HG03066 (cell line): ENCODE results near the gene KDM4C.
"Not testable (repeated sequence)": the region's sequence is repeated elsewhere in the genome, so short reads cannot be mapped to it uniquely, and the experiment has no call there.

Experiments
- ATAC-seq: cut with Tn5 transposase; IDR thresholded peaks from one replicate; pipeline ENCODE4 v1.9.1; 2021; ENCODE audit warnings: low read depth; ENCODE audit not compliant: unreplicated experiment

The KDM4C gene

GRCh38 chr9:6757456-6758247, at the start of gene KDM4C:
KDM4C (plus strand) TSS chr9:6757973; CDS start chr9:6792989, 35,016 bp downstream.
- ATAC-seq = peak; percentile 76

GRCh38 chr9:6708732-6709131, 49.0 kb upstream of the KDM4C start:
- ATAC-seq = no peak

- no peak for ATAC-seq
These were observed 46.4 kb upstream of the KDM4C start for GRCh38 chr9:6711403-6711802.

GRCh38 chr9:6712041-6712440, 45.7 kb upstream of the KDM4C start:
- no peak for ATAC-seq

GRCh38 chr9:6714176-6714575, 43.6 kb upstream of the KDM4C start:
- ATAC-seq = no peak

- ATAC-seq = not testable (repeated sequence)
These were observed 42.5 kb upstream of the KDM4C start for GRCh38 chr9:6715153-6715754.

- peak; percentile 73 for ATAC-seq
These were observed 41.8 kb upstream of the KDM4C start for GRCh38 chr9:6715755-6716643.

- ATAC-seq = no peak
These were observed 41.0 kb upstream of the KDM4C start for GRCh38 chr9:6716766-6717165.

- ATAC-seq = no peak
These were observed 33.8 kb upstream of the KDM4C start for GRCh38 chr9:6723881-6724420.

GRCh38 chr9:6733257-6733656, 24.5 kb upstream of the KDM4C start:
- no peak for ATAC-seq

GRCh38 chr9:6733831-6734230, 23.9 kb upstream of the KDM4C start:
- ATAC-seq = no peak

GRCh38 chr9:6735422-6735821, 22.4 kb upstream of the KDM4C start:
- no peak for ATAC-seq

GRCh38 chr9:6739218-6739617, 18.6 kb upstream of the KDM4C start:
- ATAC-seq = no peak

GRCh38 chr9:6748861-6749260, 8.9 kb upstream of the KDM4C start:
- not testable (repeated sequence) for ATAC-seq

- not testable (repeated sequence) for ATAC-seq
These were observed 2.9 kb upstream of the KDM4C start for GRCh38 chr9:6754861-6755260.

GRCh38 chr9:6757132-6757455, 679 bp upstream of the KDM4C start:
- peak; percentile 41 for ATAC-seq

GRCh38 chr9:6758248-6758497, 400 bp downstream of the KDM4C start:
- ATAC-seq = peak; percentile 10

- peak; percentile 20 for ATAC-seq
These were observed 868 bp downstream of the KDM4C start for GRCh38 chr9:6758498-6759184.

GRCh38 chr9:6759185-6759977, 1.6 kb downstream of the KDM4C start:
- ATAC-seq = peak; percentile 15

- no peak for ATAC-seq
These were observed 3.5 kb downstream of the KDM4C start for GRCh38 chr9:6761306-6761705.
